ENCODE data around the gene PLXNA4.

Gene PLXNA4

GRCh38 chr7:132581431-132581830 is 5.2 kb upstream of the PLXNA4 start:
- no peaks in the 10 kb centered on the region for H3K36me3 ChIP-seq (ENCODE audit: control insufficient read depth in 1 of 2, insufficient read depth in 2 of 2, low read depth in 1 of 2, low read length in 2 of 2)
- no peak for DNase-seq
- H3K4me1 ChIP-seq (ENCODE audit: control insufficient read depth, insufficient read depth, low read depth, low read length), result peaks cover 9% of the 10 kb centered on the region
- no peak overlapping the region for H4K8ac ChIP-seq (ENCODE audit: low read length)
- no peak overlapping the region for H2AFZ ChIP-seq (ENCODE audit: low read depth, low read length)
- H3K23ac ChIP-seq (ENCODE audit: low read length in 2 of 2), result no peak overlapping the region
- no peak overlapping the region for H3K14ac ChIP-seq (ENCODE audit: low read length in 2 of 2)
- H4K91ac ChIP-seq (ENCODE audit: low read length), result no peak overlapping the region
- H2BK5ac ChIP-seq (ENCODE audit: low read depth, low read length, poor library complexity, severe bottlenecking), result no peak overlapping the region
- no peak overlapping the region for H2BK15ac ChIP-seq (ENCODE audit: low read depth, poor library complexity, severe bottlenecking)
- H3K9ac ChIP-seq (ENCODE audit: low read length), result no peak overlapping the region
- H2BK12ac ChIP-seq (ENCODE audit: low read length in 2 of 2), result no peak overlapping the region
- no peak overlapping the region for H3K4me3 ChIP-seq (ENCODE audit: insufficient read depth in 1 of 2, low read depth in 1 of 2, low read length in 2 of 2)
- WGBS, result 95% methylated on average over 3 of the region's 4 CpGs
- peaks cover 34 to 49% of the 10 kb centered on the region in 2 experiments for H3K27me3 ChIP-seq (ENCODE audit: control insufficient read depth in 1 of 2, insufficient read depth in 1 of 2, low read length in 2 of 2)
- no peak overlapping the region for H3K27ac ChIP-seq (ENCODE audit: low read length, poor library complexity, severe bottlenecking)
- no peak overlapping the region for H2AK5ac ChIP-seq (ENCODE audit: low read length, severe bottlenecking)
- no peak overlapping the region for H2BK120ac ChIP-seq (ENCODE audit: low read depth, low read length)
- no peak overlapping the region for H3K4me2 ChIP-seq (ENCODE audit: low read length, poor library complexity, severe bottlenecking)
- H3K9me3 ChIP-seq (ENCODE audit: control insufficient read depth, low read length), result no peaks in the 10 kb centered on the region
- no peak overlapping the region for H3K4ac ChIP-seq (ENCODE audit: low read depth in 1 of 2, low read length in 2 of 2)
- no peaks in the 10 kb centered on the region for H3K79me1 ChIP-seq (replicated peaks; ENCODE audit: low read length, poor library complexity, severe bottlenecking)
- H3K18ac ChIP-seq (ENCODE audit: low read depth in 1 of 2, low read length in 2 of 2), result no peak overlapping the region

GRCh38 chr7:132580717-132581285 is 4.5 kb upstream of the PLXNA4 start:
- H3K9ac ChIP-seq (ENCODE audit: low read length), result no peak overlapping the region
- peak; percentile 71 for DNase-seq
- peaks cover 30 to 55% of the 10 kb centered on the region in 2 experiments for H3K27me3 ChIP-seq (ENCODE audit: control insufficient read depth in 1 of 2, insufficient read depth in 1 of 2, low read length in 2 of 2)
- WGBS, result 7% methylated on average over 4 of the region's 4 CpGs
- H3K23ac ChIP-seq (ENCODE audit: low read length in 2 of 2), result no peak overlapping the region
- H2BK120ac ChIP-seq (ENCODE audit: low read depth, low read length), result no peak overlapping the region
- H2BK5ac ChIP-seq (ENCODE audit: low read depth, low read length, poor library complexity, severe bottlenecking), result no peak overlapping the region
- H3K4me3 ChIP-seq (ENCODE audit: insufficient read depth in 1 of 2, low read depth in 1 of 2, low read length in 2 of 2), result no peak overlapping the region
- no peak overlapping the region for H4K91ac ChIP-seq (ENCODE audit: low read length)
- H4K8ac ChIP-seq (ENCODE audit: low read length), result no peak overlapping the region
- no peak overlapping the region for H3K4me2 ChIP-seq (ENCODE audit: low read length, poor library complexity, severe bottlenecking)
- no peak overlapping the region for H2AK5ac ChIP-seq (ENCODE audit: low read length, severe bottlenecking)
- peaks cover 15% of the 10 kb centered on the region for H3K4me1 ChIP-seq (ENCODE audit: control insufficient read depth, insufficient read depth, low read depth, low read length)
- H2BK15ac ChIP-seq (ENCODE audit: low read depth, poor library complexity, severe bottlenecking), result no peak overlapping the region
- no peaks in the 10 kb centered on the region for H3K36me3 ChIP-seq (ENCODE audit: control insufficient read depth in 1 of 2, insufficient read depth in 2 of 2, low read depth in 1 of 2, low read length in 2 of 2)
- no peak overlapping the region for H3K27ac ChIP-seq (ENCODE audit: low read length, poor library complexity, severe bottlenecking)
- H3K18ac ChIP-seq (ENCODE audit: low read depth in 1 of 2, low read length in 2 of 2), result no peak overlapping the region
- no peak overlapping the region for H2BK12ac ChIP-seq (ENCODE audit: low read length in 2 of 2)
- H3K14ac ChIP-seq (ENCODE audit: low read length in 2 of 2), result no peak overlapping the region
- no peak overlapping the region for H3K4ac ChIP-seq (ENCODE audit: low read depth in 1 of 2, low read length in 2 of 2)
- no peaks in the 10 kb centered on the region for H3K9me3 ChIP-seq (ENCODE audit: control insufficient read depth, low read length)
- H2AFZ ChIP-seq (ENCODE audit: low read depth, low read length), result no peak overlapping the region
- no peaks in the 10 kb centered on the region for H3K79me1 ChIP-seq (replicated peaks; ENCODE audit: low read length, poor library complexity, severe bottlenecking)

GRCh38 chr7:132580277-132580676 is 4.0 kb upstream of the PLXNA4 start:
- Histone ChIP-seq H3K9me3 (ENCODE audit: control insufficient read depth, low read length) (no peaks in the 10 kb centered on the region), H3K9ac (ENCODE audit: low read length) (no peak overlapping the region), H2AFZ (ENCODE audit: low read depth, low read length) (no peak overlapping the region), H3K18ac (ENCODE audit: low read depth in 1 of 2, low read length in 2 of 2) (no peak overlapping the region), H3K4me2 (ENCODE audit: low read length, poor library complexity, severe bottlenecking) (no peak overlapping the region), H3K4me1 (ENCODE audit: control insufficient read depth, insufficient read depth, low read depth, low read length) (peaks cover 19% of the 10 kb centered on the region), H3K79me1 (replicated peaks; ENCODE audit: low read length, poor library complexity, severe bottlenecking) (no peaks in the 10 kb centered on the region), H2BK120ac (ENCODE audit: low read depth, low read length) (no peak overlapping the region), H2BK12ac (ENCODE audit: low read length in 2 of 2) (no peak overlapping the region), H2BK5ac (ENCODE audit: low read depth, low read length, poor library complexity, severe bottlenecking) (no peak overlapping the region), H2BK15ac (ENCODE audit: low read depth, poor library complexity, severe bottlenecking) (no peak overlapping the region), H3K4ac (ENCODE audit: low read depth in 1 of 2, low read length in 2 of 2) (no peak overlapping the region), H3K14ac (ENCODE audit: low read length in 2 of 2) (no peak overlapping the region), H2AK5ac (ENCODE audit: low read length, severe bottlenecking) (no peak overlapping the region), H3K27ac (ENCODE audit: low read length, poor library complexity, severe bottlenecking) (no peak overlapping the region), H3K4me3 (ENCODE audit: insufficient read depth in 1 of 2, low read depth in 1 of 2, low read length in 2 of 2) (no peak overlapping the region), H3K23ac (ENCODE audit: low read length in 2 of 2) (peak overlapping the region in 1 of 2 experiments; percentile 43), H3K36me3 (ENCODE audit: control insufficient read depth in 1 of 2, insufficient read depth in 2 of 2, low read depth in 1 of 2, low read length in 2 of 2) (no peaks in the 10 kb centered on the region), H4K8ac (ENCODE audit: low read length) (no peak overlapping the region), H3K27me3 (ENCODE audit: control insufficient read depth in 1 of 2, insufficient read depth in 1 of 2, low read length in 2 of 2) (peaks cover 30 to 60% of the 10 kb centered on the region in 2 experiments), H4K91ac (ENCODE audit: low read length) (no peak overlapping the region)
- WGBS, result 6% methylated on average over 1 of the region's 1 CpG
- DNase-seq, result peak; percentile 32

DNA sequence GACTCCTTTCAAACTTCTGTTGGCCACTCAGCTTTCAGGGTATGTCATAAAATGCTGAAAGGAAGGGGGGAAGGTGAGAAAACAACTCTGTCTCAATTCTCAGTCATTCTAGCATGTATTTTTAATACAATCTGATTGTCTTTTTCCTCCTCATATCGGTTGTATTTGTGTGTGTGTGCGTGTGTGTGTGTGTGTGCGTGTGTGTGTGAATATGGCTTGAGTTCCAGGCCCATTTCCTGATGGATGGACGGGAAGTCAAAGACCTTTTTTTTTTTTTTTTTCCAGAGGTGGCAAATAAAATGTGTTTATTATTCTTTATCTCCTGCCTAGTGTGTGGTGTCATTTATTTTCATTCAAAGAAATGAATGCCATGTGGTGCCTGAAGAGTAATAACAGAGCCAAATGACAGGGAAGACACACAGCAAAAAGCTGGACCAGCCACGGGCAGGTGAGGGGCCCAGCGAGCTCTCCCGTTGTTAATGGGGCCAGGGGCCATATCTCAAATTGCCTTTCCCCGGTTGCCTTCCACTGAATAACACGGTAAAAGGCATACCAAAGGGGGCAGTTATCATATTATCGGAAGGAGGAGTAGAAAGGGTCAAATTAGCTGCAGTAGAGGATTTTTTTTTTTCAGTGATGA is 3.1 kb upstream of the PLXNA4 start:
- Histone ChIP-seq H2BK15ac (ENCODE audit: low read depth, poor library complexity, severe bottlenecking) (no peak overlapping the region), H3K9me3 (ENCODE audit: control insufficient read depth, low read length) (no peaks in the 10 kb centered on the region), H2BK120ac (ENCODE audit: low read depth, low read length) (no peak overlapping the region), H3K36me3 (ENCODE audit: control insufficient read depth in 1 of 2, insufficient read depth in 2 of 2, low read depth in 1 of 2, low read length in 2 of 2) (no peaks in the 10 kb centered on the region), H3K27ac (ENCODE audit: low read length, poor library complexity, severe bottlenecking) (no peak overlapping the region), H2BK5ac (ENCODE audit: low read depth, low read length, poor library complexity, severe bottlenecking) (no peak overlapping the region), H3K23ac (ENCODE audit: low read length in 2 of 2) (no peak overlapping the region), H3K4me3 (ENCODE audit: insufficient read depth in 1 of 2, low read depth in 1 of 2, low read length in 2 of 2) (no peak overlapping the region), H2BK12ac (ENCODE audit: low read length in 2 of 2) (no peak overlapping the region), H3K4me1 (ENCODE audit: control insufficient read depth, insufficient read depth, low read depth, low read length) (peaks cover 21% of the 10 kb centered on the region), H3K4ac (ENCODE audit: low read depth in 1 of 2, low read length in 2 of 2) (no peak overlapping the region), H2AFZ (ENCODE audit: low read depth, low read length) (no peak overlapping the region), H4K8ac (ENCODE audit: low read length) (no peak overlapping the region), H3K9ac (ENCODE audit: low read length) (no peak overlapping the region), H3K14ac (ENCODE audit: low read length in 2 of 2) (no peak overlapping the region), H3K18ac (ENCODE audit: low read depth in 1 of 2, low read length in 2 of 2) (no peak overlapping the region), H3K4me2 (ENCODE audit: low read length, poor library complexity, severe bottlenecking) (no peak overlapping the region), H2AK5ac (ENCODE audit: low read length, severe bottlenecking) (no peak overlapping the region), H3K79me1 (replicated peaks; ENCODE audit: low read length, poor library complexity, severe bottlenecking) (no peaks in the 10 kb centered on the region), H4K91ac (ENCODE audit: low read length) (no peak overlapping the region), H3K27me3 (ENCODE audit: control insufficient read depth in 1 of 2, insufficient read depth in 1 of 2, low read length in 2 of 2) (peaks cover 28 to 69% of the 10 kb centered on the region in 2 experiments)
- no peak for DNase-seq
- WGBS, result 90% methylated on average over 10 of the region's 10 CpGs
